AG09319 (cell line): ENCODE measurements around the gene BLOC1S1.
A peak's percentile ranks its signal among the peaks of the same experiment; 100 is the strongest.

Experiments
- DNase-seq: peaks from one replicate; pipeline ENCODE4 v3.0.0-alpha.2; 2010; ENCODE audit warnings: low read depth; ENCODE audit errors: extremely low read depth
- CTCF ChIP-seq: IDR thresholded peaks from 2 replicates; pipeline ENCODE4 v1.5.1; 2011; ENCODE audit warnings: low read depth, mild to moderate bottlenecking, inconsistent platforms, low read length, moderate library complexity

Gene BLOC1S1

GRCh38 chr12:55734595-55734994 lies 18.7 kb downstream of the BLOC1S1 start:
- TF ChIP-seq CTCF, result no peak
- no peak for DNase-seq

GRCh38 chr12:55736076-55736475 lies 20.2 kb downstream of the BLOC1S1 start:
- no peak for DNase-seq
- no peak for TF ChIP-seq CTCF

GRCh38 chr12:55736780-55737580 lies 21.1 kb downstream of the BLOC1S1 start:
- no peak for DNase-seq
- peak; percentile 91 for TF ChIP-seq CTCF

- no peak for DNase-seq
- TF ChIP-seq CTCF, result no peak
Measured at GRCh38 chr12:55737581-55738122, 21.8 kb downstream of the BLOC1S1 start.

GRCh38 chr12:55738123-55739024 lies 22.5 kb downstream of the BLOC1S1 start:
- TF ChIP-seq CTCF, result peak; percentile 69
- no peak for DNase-seq

- no peak for DNase-seq
- no peak for TF ChIP-seq CTCF
Measured at GRCh38 chr12:55739025-55739378, 23.2 kb downstream of the BLOC1S1 start.
